KMS-11 (cell line): ENCODE results near the gene HIVEP1.

ENCODE experiments used
- H2AFZ ChIP-seq: fragments of 200-600 bp; sonication (generic); 2 replicates; pipeline ENCODE4 v1.6.1; 2016; ENCODE audit warnings: antibody characterized with exemption, mixed run types, low read depth
- H3K27ac ChIP-seq: fragments of 200-600 bp; sonication (generic); 2 replicates; pipeline ENCODE4 v1.6.1; 2016; ENCODE audit warnings: mild to moderate bottlenecking, mixed run types
- H3K27me3 ChIP-seq: fragments of 200-600 bp; sonication (generic); 2 replicates; pipeline ENCODE4 v1.6.1; 2017; ENCODE audit warnings: mild to moderate bottlenecking, low read depth, mixed run types, moderate library complexity; ENCODE audit not compliant: insufficient read depth
- H3K36me3 ChIP-seq: fragments of 200-600 bp; sonication (generic); 2 replicates; pipeline ENCODE4 v1.6.1; 2017; ENCODE audit warnings: mild to moderate bottlenecking, mixed run types; ENCODE audit not compliant: insufficient read depth
- H3K4me1 ChIP-seq: fragments of 200-600 bp; sonication (generic); 2 replicates; pipeline ENCODE4 v1.6.1; 2016; ENCODE audit warnings: mild to moderate bottlenecking, low read depth, mixed run types; ENCODE audit not compliant: poor library complexity, severe bottlenecking
- H3K4me2 ChIP-seq: fragments of 200-600 bp; sonication (generic); 2 replicates; pipeline ENCODE4 v1.7.0; 2016; ENCODE audit warnings: mild to moderate bottlenecking, mixed run types
- H3K4me3 ChIP-seq: fragments of 200-600 bp; sonication (generic); IDR thresholded peaks from 2 replicates; pipeline ENCODE4 v1.6.1; 2017; ENCODE audit warnings: low read depth, low read length, mixed read lengths; ENCODE audit not compliant: insufficient read depth
- H3K79me2 ChIP-seq: fragments of 200-600 bp; sonication (generic); 2 replicates; pipeline ENCODE4 v1.6.1; 2016; ENCODE audit warnings: low read depth, mixed run types; ENCODE audit not compliant: insufficient read depth
- H3K9ac ChIP-seq: fragments of 200-600 bp; sonication (generic); 2 replicates; pipeline ENCODE4 v1.6.1; 2016; ENCODE audit warnings: mild to moderate bottlenecking, mixed run types
- H4K20me1 ChIP-seq: fragments of 200-600 bp; sonication (generic); 2 replicates; pipeline ENCODE4 v1.6.1; 2016; ENCODE audit warnings: mild to moderate bottlenecking, mixed run types; ENCODE audit not compliant: insufficient read depth
- TF ChIP-seq, protein P1 (sequence below): fragments of 200-600 bp; sonication (generic); conservative IDR thresholded peaks from 2 replicates; pipeline ENCODE4 v1.6.1; 2017; ENCODE audit warnings: low read depth, mild to moderate bottlenecking, antibody characterized with exemption, low read length, moderate library complexity, mixed read lengths

The HIVEP1 gene

GRCh38 chr6:12138936-12139335 is 126.8 kb downstream of the HIVEP1 start:
- H4K20me1 ChIP-seq = no peaks in the 10 kb centered on the region
- 0 out of 2 replicates have a peak, but pooled peaks cover 5% of the 10 kb centered on the region for H3K36me3 ChIP-seq
- peaks cover 28% of the 10 kb centered on the region for H3K4me1 ChIP-seq
- no peak overlapping the region for H3K4me3 ChIP-seq
- H3K27me3 ChIP-seq = no peaks in the 10 kb centered on the region
- H3K4me2 ChIP-seq = no peak overlapping the region
- H3K27ac ChIP-seq = no peak overlapping the region
- H3K9ac ChIP-seq = no peak overlapping the region
- TF ChIP-seq, protein P1, sequence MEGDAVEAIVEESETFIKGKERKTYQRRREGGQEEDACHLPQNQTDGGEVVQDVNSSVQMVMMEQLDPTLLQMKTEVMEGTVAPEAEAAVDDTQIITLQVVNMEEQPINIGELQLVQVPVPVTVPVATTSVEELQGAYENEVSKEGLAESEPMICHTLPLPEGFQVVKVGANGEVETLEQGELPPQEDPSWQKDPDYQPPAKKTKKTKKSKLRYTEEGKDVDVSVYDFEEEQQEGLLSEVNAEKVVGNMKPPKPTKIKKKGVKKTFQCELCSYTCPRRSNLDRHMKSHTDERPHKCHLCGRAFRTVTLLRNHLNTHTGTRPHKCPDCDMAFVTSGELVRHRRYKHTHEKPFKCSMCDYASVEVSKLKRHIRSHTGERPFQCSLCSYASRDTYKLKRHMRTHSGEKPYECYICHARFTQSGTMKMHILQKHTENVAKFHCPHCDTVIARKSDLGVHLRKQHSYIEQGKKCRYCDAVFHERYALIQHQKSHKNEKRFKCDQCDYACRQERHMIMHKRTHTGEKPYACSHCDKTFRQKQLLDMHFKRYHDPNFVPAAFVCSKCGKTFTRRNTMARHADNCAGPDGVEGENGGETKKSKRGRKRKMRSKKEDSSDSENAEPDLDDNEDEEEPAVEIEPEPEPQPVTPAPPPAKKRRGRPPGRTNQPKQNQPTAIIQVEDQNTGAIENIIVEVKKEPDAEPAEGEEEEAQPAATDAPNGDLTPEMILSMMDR = no peak
- no peak overlapping the region for H2AFZ ChIP-seq
- H3K79me2 ChIP-seq = no peaks in the 10 kb centered on the region

DNA sequence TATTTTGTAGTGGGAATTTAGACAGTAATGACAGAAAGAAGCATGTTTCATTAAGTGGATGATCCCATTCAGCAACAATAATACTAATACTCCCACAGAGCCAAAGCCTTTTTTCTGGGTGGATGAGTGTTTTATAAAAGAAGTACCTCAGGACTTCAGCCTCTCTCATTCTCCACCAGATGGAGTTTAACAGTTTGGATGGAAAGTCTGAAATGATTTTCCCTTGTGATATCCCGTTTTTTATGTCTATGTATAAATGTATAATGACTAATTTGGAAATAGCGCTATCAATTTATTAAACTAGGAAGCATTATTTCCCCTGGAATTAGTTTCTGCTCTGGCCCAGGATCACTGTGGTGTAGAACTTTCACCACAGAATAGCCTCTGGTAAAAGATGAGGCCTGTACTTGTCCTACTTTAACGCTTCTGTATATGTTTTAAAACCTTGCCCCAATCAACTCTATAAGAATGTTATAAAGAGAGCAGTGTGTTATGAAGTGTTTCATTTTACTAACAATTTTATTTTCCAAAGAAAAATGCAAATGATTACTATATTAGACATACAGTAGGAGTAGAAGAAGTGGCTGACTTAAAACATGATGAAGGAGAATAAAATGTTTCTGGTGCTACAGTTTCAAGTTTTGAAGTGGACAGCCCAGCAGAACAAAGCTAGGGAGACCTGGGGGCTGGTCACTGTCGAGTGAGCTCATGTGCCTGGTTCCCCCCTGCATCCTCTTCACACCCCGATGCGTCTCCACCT is 135.6 kb downstream of the HIVEP1 start:
- no peak overlapping the region for H2AFZ ChIP-seq
- no peak overlapping the region for H3K27ac ChIP-seq
- no peaks in the 10 kb centered on the region for H3K79me2 ChIP-seq
- TF ChIP-seq, protein P1 = no peak
- H4K20me1 ChIP-seq = no peaks in the 10 kb centered on the region
- no peaks in the 10 kb centered on the region for H3K4me1 ChIP-seq
- H3K9ac ChIP-seq = no peak overlapping the region
- H3K4me3 ChIP-seq = no peak overlapping the region
- H3K4me2 ChIP-seq = no peak overlapping the region
- H3K36me3 ChIP-seq = no peaks in the 10 kb centered on the region
- no peaks in the 10 kb centered on the region for H3K27me3 ChIP-seq

DNA sequence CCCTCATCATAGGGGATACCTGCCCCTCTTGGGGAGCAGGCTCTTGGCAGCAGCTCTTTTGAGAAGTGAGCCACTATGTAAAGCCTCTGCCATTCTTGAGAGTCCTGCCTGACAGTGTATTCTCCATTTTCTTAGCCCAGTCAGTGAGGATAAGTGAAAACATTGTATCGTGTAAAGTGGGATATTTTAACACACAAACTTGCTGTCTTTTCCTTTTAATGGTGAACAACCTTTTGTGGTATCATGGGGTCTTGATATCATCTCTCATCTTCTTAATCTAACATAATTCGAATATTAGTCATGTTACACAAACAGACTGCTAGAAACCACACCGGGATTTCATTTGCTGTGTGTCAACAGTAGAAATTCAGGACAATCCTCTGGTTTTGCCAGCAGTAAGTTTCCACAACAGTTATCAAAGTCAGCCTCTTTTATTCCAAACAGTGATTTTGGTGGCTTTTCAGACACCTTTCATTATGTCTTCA is 136.2 kb downstream of the HIVEP1 start:
- Histone ChIP-seq H3K27me3 (no peaks in the 10 kb centered on the region), H3K4me2 (no peak overlapping the region), H3K9ac (no peak overlapping the region), H4K20me1 (no peaks in the 10 kb centered on the region), H3K4me1 (no peaks in the 10 kb centered on the region), H3K36me3 (no peaks in the 10 kb centered on the region), H3K4me3 (no peak overlapping the region), H2AFZ (no peak overlapping the region), H3K27ac (no peak overlapping the region), H3K79me2 (no peaks in the 10 kb centered on the region)
- TF ChIP-seq, protein P1 = no peak

- no peak overlapping the region for H3K9ac ChIP-seq
- no peak overlapping the region for H3K27ac ChIP-seq
- no peak overlapping the region for H3K4me3 ChIP-seq
- H3K27me3 ChIP-seq = no peaks in the 10 kb centered on the region
- TF ChIP-seq, protein P1 = no peak
- no peaks in the 10 kb centered on the region for H4K20me1 ChIP-seq
- H3K4me2 ChIP-seq = no peak overlapping the region
- no peaks in the 10 kb centered on the region for H3K79me2 ChIP-seq
- H3K4me1 ChIP-seq = no peaks in the 10 kb centered on the region
- H3K36me3 ChIP-seq = no peaks in the 10 kb centered on the region
- H2AFZ ChIP-seq = no peak overlapping the region
Measured at GRCh38 chr6:12148841-12149240, 136.7 kb downstream of the HIVEP1 start.
